Heart right ventricle (tissue), 16 donors: ENCODE data around the gene ACVR1C. TPM values are rescaled to one million over a fixed set of nuclear protein-coding genes. Genes with fewer than 3 reads are reported as not detected.

Experiments
- ATAC-seq, 8 donors: fragments of 200-7000 bp; cut with Tn5 transposase; one replicate each; pipeline ENCODE4 v1.9.1; 2020; ENCODE audit warnings: mild to moderate bottlenecking in 8 of 8, moderate library complexity in 8 of 8, moderate number of reproducible peaks in 1 of 8
- DNase-seq, 2 donors: peaks; one replicate each; pipeline ENCODE4 v3.0.0-alpha.2; 2020
- H3K27ac ChIP-seq, 10 donors: fragments of 200-600 bp; sonication (generic) in 2 of 10; one replicate each; pipeline versions ENCODE4 v1.5.0 to v1.8.0; 2020 to 2022; ENCODE audit warnings: mild to moderate bottlenecking in 3 of 10
- H3K27me3 ChIP-seq, 7 donors: fragments of 200-600 bp; one replicate each; pipeline ENCODE4 v1.8.0; 2021 to 2022; ENCODE audit warnings: mild to moderate bottlenecking in 2 of 7
- H3K36me3 ChIP-seq, 9 donors: fragments of 200-600 bp; sonication (generic) in 1 of 9; one replicate each; pipeline versions ENCODE4 v1.5.0 to v1.8.0; 2020 to 2022; ENCODE audit warnings: mild to moderate bottlenecking in 2 of 9
- H3K4me1 ChIP-seq, 9 donors: fragments of 200-600 bp; sonication (generic) in 1 of 9; one replicate each; pipeline versions ENCODE4 v1.5.0 to v1.8.0; 2020 to 2022; ENCODE audit warnings: mild to moderate bottlenecking in 4 of 9
- H3K4me3 ChIP-seq, 10 donors: fragments of 200-600 bp; sonication (generic) in 2 of 10; one replicate each; pipeline versions ENCODE4 v1.5.0 to v1.8.0; 2020 to 2022; ENCODE audit warnings: mild to moderate bottlenecking in 7 of 10, moderate library complexity in 2 of 10
- H3K9me3 ChIP-seq, 11 donors: fragments of 200-600 bp in 10 of 11; sonication (generic) in 2 of 11; one replicate each; pipeline versions ENCODE4 v1.5.0 to v1.8.0; 2013 to 2022; ENCODE audit warnings: mild to moderate bottlenecking in 2 of 11, control low read depth in 1 of 11, moderate library complexity in 1 of 11
- CTCF ChIP-seq, 9 donors: fragments of 200-600 bp; sonication (generic) in 2 of 9; IDR thresholded peaks; one replicate each; pipeline versions ENCODE4 v1.5.0 to v1.8.0; 2021 to 2022; ENCODE audit warnings: antibody characterized with exemption in 9 of 9, mild to moderate bottlenecking in 5 of 9, moderate library complexity in 1 of 9
- WGBS, 2 donors: extraction: QIAGEN DNeasy Blood & Tissue Kit; methylation state at CpG; one replicate each; pipeline ENCODE4 v1.1.7; 2013; ENCODE audit warnings: inconsistent platforms in 1 of 2; 5-methylcytosine and 5-hydroxymethylcytosine counted together
- intact Hi-C, 10 donors: fragments of 100-400 bp; cut with DNase I; formaldehyde crosslinking; loops; one replicate each; pipeline versions ENCODE4 v1.11.1 to v1.14.2; 2022
- polyA plus RNA-seq, 2 donors: library from polyadenylated mRNA; stranded (reverse); fragments of 200-250 nt; gene quantifications; one replicate each; pipeline ENCODE4 v1.2.3, GENCODE V29; 2013
- total RNA-seq, 10 donors: library from RNA; stranded (reverse); fragmentation: NEBNext Ultra II Directional in 3 of 10; extraction: Animal tissue kit (Norgen Biotek cat#: 25700) in 3 of 10; gene quantifications; one replicate each; pipeline versions ENCODE4 v1.2.1 to v1.2.4, GENCODE V29; 2021 to 2023
- donor health status: Arrhythmogenic right ventricular cardiomyopathy.
- donor health status: ischemic (EF 13 %, LVEDD 7.1; RV severe dilation, severe dysfunction).
- donor health status: healthy with polysubstance abuse.
- donor health status: DM: no; HTN: yes; CAD: no.
- donor health status: DM: no; HTN: no; CAD: no.
- donor health status: ischemic (EF 25% LVEDD 6.9; RV normal size, moderate dysfunction).
- donor health status: ischemic (EF 25% LVEDD 5.7; RV mildly dilated, moderate dysfunction).
- donor health status: healthy.
- donor health status: DM: yes; HTN: yes; CAD: no.
- donor health status: Ischemic cardiomyopathy.
- donor health status: ischemic (EF 35%, LVEDD 5.7; RV mildly dilated, moderate dysfunction).
- donor health status: nonischemic (EF 11% LVEDD 7.7; RV severe dilation, severe dysfunction).
- donor health status: DM: yes; HTN: yes; CAD: no.
- donor health status: PGD.
- donor health status: ischemic (EF 29% LVEDD 5.4; RV normal size, mild dysfunction).
- donor health status: nonischemic (EF 23%, LVEDD 6.1; RV moderate dilation, normal function).

ACVR1C gene
- total and polyA plus RNA-seq, 12 donors, result 0.07 to 2.4 (median 0.30) TPM

GRCh38 chr2:157509744-157510143, 118.9 kb downstream of the ACVR1C start:
- Histone ChIP-seq H3K4me3 (no peak overlapping the region), H3K9me3 (peaks cover 0 to 15% (median 5%) of the 10 kb centered on the region in 11 donors), H3K27ac (no peak overlapping the region), H3K27me3 (peaks cover 0 to 6% (median 2%) of the 10 kb centered on the region in 7 donors), H3K4me1 (no peaks in the 10 kb centered on the region), H3K36me3 (no peaks in the 10 kb centered on the region)
- intact Hi-C loops, result loop anchor here in 1 of 10 donors (10.0 kb wide), 1 partner anchor 85 kb away; no protein-coding TSS in a partner anchor
- ATAC-seq, result no peak
- WGBS, 2 donors, result 63% methylated on average over 2 of the region's 2 CpGs
- TF ChIP-seq CTCF (IDR thresholded peaks at IDR 0.05), result peak in 5 of 9 donors; percentile 6 to 17 (median 13)
- DNase-seq, result no peak

DNA sequence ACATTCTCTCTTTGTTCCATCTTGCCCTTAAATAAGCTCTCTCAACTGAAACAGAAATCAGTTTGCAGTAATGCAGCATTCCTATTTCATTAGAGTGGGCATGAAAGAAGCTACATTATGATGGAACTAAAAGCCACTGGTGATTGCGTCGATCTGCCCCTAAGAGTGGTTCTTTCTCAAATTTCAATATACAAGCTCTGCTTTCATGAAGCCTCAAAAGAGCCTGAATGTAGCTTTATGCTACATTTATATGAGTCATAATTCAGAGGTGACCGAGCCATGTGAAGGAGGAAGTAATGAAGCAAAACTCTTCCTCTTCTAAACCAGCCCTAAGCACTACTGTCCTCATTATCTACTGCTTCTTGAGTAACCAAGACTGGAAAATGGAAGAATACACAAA, 120.0 kb downstream of the ACVR1C start:
- H3K4me1 ChIP-seq, result no peaks in the 10 kb centered on the region
- DNase-seq (no peak), ATAC-seq (no peak)
- peaks cover 0 to 15% (median 5%) of the 10 kb centered on the region in 11 donors for H3K9me3 ChIP-seq
- intact Hi-C loops, result loop anchor here in 1 of 10 donors (10.0 kb wide), 1 partner anchor 86 kb away; no protein-coding TSS in a partner anchor
- no peak overlapping the region for H3K27ac ChIP-seq
- no peak overlapping the region for H3K4me3 ChIP-seq
- H3K27me3 ChIP-seq, result peaks cover 0 to 6% (median 2%) of the 10 kb centered on the region in 7 donors
- no peaks in the 10 kb centered on the region for H3K36me3 ChIP-seq
- WGBS, 2 donors, result 81 to 83% methylated on average over 3 of the region's 3 CpGs
- TF ChIP-seq CTCF (IDR thresholded peaks at IDR 0.05), result no peak

- DNase-seq (no peak), ATAC-seq (no peak)
- no peaks in the 10 kb centered on the region for H3K36me3 ChIP-seq
- no peak overlapping the region for H3K4me3 ChIP-seq
- intact Hi-C loops, result loop anchor here in 1 of 10 donors (10.0 kb wide), 1 partner anchor 88 kb away; no protein-coding TSS in a partner anchor
- peaks cover 0 to 15% (median 5%) of the 10 kb centered on the region in 11 donors for H3K9me3 ChIP-seq
- TF ChIP-seq CTCF (IDR thresholded peaks at IDR 0.05), result no peak
- H3K4me1 ChIP-seq, result no peaks in the 10 kb centered on the region
- peaks cover 0 to 6% (median 2%) of the 10 kb centered on the region in 7 donors for H3K27me3 ChIP-seq
- H3K27ac ChIP-seq, result no peak overlapping the region
These were observed 122.1 kb downstream of the ACVR1C start for GRCh38 chr2:157506586-157506985.

- Histone ChIP-seq H3K4me1 (no peaks in the 10 kb centered on the region), H3K27ac (no peak overlapping the region), H3K27me3 (peaks cover 0 to 6% (median 2%) of the 10 kb centered on the region in 7 donors), H3K36me3 (no peaks in the 10 kb centered on the region), H3K9me3 (peaks cover 0 to 15% (median 5%) of the 10 kb centered on the region in 11 donors), H3K4me3 (no peak overlapping the region)
- intact Hi-C loops, result loop anchor here in 1 of 10 donors (10.0 kb wide), 1 partner anchor 90 kb away; no protein-coding TSS in a partner anchor
- DNase-seq (no peak), ATAC-seq (no peak)
- TF ChIP-seq CTCF (IDR thresholded peaks at IDR 0.05), result no peak
- WGBS, 2 donors, result 87 to 93% methylated on average over 4 of the region's 4 CpGs
These were observed 124.0 kb downstream of the ACVR1C start for GRCh38 chr2:157504623-157505022.
